Activated effector memory CD4-positive, alpha-beta T cell treated with anti-CD3 and anti-CD28 coated beads, Interleukin-2, amount 50 U/mL, for 16 hours (primary cell): ENCODE measurements around the gene AUH.

Experiments
- DNase-seq: peaks from one replicate; pipeline ENCODE4 v3.0.0-alpha.2; 2020

Gene AUH

DNA sequence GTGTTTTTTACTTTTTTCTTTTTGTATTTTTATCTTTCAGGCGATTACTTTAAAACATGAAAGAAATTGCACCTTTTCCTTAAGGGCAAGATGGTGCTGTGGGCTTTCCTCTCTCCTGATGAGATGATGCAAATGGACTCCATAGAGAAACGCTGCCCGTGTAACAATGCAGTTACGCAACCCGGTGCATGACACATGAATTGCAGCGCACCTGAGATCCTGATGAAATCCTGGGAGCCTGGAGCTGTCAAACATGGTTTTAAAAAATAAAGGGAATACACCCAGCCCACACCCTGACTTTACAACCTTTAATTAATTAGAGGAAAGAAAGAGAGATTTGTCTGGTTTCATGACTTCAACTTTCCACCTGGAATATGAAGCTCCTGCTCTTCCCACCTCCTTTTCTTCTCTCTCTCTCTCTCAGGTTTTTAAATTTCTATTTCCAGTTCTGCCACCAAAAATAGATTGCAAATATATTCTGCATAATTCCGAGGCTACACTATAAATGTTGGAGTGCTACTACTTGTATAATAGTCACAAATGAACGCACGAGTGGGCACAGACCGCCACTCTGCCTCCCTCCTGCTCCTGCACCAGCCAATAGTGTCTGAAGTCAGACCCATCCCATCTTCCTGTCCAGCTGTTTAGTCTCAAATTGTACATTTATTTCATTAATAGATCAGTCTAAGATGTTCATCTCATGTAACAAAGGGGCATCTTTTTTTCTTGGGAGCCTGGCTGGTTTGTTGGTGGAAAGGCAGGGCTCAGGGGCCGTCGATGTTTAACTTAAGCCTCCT lies 179.1 kb downstream of the AUH start:
- DNase-seq, result no peak

GRCh38 chr9:91181541-91181940 lies 180.2 kb downstream of the AUH start:
- DNase-seq, result no peak

DNA sequence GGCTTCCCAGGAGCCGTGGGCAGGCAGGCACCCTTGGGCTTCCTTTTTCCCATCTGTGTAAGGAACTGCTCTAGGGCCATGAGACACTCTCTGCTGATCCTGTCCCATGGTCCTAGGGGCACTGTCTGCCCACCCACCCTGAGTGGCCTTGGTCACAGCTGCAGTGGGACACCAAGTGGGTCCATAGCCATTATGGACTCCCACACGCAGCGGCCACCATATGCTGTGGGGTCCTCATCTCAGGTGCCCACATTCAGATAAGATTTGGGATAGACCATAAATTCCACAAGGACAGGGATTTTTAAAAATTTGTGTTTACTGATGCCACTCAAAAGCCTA lies 180.8 kb downstream of the AUH start:
- no peak for DNase-seq

- DNase-seq, result no peak
These were observed 181.3 kb downstream of the AUH start for GRCh38 chr9:91180240-91180929.

DNA sequence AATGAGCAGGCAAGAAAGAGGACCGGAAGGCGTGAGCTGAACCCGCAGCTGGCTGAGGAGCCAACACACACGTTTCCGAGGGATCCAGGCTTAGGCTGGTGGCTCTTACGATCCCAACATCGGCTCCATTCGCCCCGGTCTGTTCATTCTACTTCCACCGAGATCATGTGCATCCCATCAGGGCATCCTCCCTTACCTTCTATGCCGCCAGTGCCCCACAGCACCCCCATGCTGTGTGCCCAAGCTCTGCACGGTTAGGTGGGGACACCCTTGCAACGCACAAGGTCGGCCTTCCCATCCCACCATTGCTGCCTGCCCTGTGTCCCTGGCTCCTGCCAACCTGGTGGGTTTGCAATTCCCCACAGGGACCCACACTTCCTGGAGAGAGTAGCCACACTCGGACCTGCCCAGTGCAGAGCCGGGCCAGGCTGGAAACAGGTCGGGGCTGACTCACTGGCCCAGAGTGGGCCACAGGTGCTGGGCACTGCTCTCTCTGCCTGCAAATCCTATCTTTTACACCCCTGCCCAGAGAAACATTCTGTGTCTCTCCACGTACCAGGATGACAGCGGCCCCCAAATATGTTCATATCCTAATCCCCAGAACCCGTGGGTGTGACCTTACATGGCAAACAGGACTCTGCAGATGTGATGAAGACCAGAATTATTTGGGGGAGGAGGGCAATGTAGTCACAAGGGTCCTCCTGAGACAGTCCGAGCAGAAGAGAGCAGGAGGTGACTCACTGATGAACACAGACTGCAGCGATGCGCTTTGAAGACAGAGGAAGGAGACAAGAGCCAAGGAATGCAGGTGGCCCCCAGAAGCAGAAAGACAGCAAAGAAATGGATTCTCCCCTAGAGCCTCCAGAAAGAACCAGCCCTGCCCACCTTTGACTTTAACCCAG lies 182.2 kb downstream of the AUH start:
- DNase-seq, result no peak

DNA sequence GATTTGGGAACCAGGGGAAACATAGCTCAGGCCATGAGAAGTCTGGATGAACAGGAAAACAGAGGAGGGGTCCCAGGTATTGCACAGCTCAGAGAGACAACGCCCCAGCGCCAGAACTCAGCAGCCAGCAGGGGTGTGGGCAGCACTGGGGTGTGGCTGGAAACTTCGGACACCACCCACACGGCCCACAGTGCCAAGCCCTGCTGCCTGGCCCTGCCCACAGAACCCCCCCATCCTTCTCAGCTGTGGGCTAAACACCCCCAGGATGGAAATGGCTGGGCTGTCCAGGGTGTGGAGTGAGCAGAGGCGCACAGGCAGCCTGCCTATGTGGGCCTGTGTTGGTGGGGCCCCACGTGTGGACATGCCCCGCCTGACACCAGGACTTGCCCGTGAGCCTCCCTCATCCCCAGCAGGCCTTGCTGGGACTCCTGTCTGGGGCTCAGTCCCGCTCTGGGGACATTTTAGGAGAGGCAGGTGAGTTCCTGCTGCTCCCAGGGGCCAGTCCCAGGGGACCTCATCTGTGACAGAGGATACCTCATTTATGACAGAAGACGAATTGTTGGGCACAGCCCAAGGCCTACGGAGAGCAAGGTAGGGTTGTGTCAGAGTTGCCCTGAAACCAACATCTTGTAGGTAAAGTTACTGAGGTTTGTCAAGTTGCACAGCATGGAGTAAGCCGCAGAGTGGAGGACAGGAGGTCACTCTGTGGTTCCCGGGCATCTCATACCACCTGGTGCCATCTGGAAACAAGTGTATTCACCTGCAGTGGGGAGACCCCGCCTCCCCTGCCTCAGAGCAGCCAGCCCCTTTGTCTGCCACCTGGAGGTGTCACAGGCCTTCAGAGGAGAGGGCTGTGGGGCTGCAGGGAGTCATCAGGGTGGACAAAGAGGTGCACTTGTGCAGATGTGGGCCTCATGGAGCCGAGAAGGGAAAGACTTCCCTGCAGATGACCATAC lies 183.2 kb downstream of the AUH start:
- no peak for DNase-seq

DNA sequence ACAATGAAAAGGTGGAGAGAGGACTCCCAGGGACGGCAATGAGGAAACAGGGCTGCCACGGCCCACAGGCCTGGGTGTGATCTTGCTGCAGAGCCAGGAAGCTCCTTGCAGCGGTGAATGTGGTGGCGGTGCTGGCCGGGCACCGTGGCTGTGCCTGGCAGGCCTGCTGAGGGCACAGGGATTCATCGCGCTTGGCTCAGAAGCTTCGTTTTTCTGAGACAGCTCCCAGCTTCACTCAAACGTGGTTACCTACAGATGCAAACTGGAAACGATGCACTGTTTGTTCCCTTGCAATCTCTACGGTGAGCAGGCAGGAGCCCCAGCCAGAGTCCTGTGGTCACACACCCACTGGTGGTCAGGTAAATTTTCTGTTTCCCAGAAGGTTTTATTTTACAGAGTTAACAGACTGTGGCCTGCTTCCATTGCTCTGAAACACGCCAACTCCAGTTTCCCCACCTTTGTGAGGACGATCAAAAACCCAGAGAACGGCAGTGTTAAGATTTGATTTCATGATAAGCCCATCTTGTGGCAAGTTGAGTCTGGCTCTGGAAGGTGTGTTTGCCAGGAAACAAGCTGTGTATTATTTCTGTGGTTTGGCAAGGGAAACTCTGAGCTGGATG lies 183.9 kb downstream of the AUH start:
- no peak for DNase-seq

DNA sequence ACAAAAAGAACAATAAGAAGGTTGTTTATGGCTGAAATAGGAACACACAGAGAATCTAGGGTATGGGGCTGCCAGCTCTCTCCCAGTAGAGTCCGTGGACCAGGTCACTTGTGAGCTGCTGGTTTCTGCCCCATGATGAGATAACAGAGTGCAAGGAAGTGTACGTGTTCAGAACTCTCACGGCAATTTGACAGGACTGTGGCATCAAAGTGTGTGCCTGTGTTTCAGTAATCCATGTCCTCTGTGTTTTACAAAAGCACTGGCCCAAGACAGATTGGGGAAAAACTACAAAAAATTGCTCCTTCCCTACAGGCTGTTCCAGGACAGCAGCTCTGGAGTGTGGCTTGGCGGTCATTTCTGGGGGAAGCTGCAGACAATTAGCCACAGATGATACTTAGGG lies 184.6 kb downstream of the AUH start:
- DNase-seq, result no peak

DNA sequence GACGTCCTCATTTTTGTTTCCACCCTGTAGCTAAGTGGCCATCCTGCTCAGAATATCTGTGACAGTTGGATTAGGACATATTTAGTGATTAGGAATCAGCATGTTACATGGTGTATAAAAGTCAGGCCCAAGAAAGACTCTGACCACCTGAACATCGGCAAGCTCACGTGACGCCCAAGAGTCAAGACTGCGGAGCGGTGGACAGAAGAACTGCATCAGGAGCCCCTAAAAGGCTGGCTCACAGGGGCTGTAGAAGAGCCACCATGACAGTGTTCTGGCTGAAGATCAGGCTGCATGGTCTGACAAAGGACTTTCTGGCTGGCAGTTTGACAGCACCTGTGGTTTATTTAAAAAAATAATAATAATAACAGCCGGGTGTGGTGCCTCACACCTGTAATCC lies 185.3 kb downstream of the AUH start:
- DNase-seq, result no peak

GRCh38 chr9:91174772-91175171 lies 186.9 kb downstream of the AUH start:
- no peak for DNase-seq

GRCh38 chr9:91172329-91172728 lies 189.4 kb downstream of the AUH start:
- no peak for DNase-seq

DNA sequence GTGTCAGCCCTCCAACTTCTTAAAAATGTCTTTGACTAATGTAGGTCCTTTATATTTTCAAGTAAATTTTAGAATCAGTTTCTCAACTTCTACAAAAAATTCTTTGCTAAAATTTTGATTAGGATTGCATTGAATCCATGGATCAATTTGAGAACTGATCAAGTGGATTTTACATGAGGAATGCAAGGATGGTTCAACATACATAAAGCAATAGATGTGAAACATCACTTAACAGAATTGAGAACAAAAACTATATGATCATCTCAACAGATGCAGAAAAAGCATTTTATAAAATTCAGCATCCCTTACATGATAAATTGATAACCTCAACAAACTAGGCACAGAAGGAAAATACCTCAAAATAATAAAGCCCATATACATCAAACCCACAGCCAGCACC lies 190.8 kb downstream of the AUH start:
- DNase-seq, result no peak

DNA sequence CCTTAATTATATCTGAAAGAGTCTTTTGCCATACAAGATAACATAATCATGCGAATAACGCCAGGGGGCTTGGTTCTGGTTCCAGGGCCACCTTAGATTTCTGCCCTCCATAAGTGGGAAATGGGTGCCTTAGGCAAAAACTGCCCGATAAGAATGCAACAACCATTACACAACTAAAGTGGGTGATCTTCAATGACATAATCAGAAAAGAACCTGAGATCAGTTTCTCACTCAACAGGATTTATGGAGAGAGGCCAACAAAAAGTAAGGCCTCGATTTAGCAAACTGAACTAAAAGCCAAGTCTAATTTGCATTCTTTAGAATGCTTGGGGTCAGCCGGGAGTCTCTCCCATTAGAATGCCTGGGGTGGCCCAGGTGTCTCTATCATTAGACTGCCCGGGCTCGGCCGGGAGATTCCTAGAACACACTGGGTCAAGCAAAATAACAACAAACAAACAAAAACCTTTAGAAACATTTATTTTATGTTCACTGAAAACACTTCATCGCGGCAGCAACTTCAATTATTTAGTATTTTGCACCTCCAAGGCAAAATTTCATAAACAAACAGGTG lies 194.8 kb downstream of the AUH start:
- no peak for DNase-seq

- peak; percentile 81 for DNase-seq
These were observed 196.8 kb downstream of the AUH start for GRCh38 chr9:91164724-91165520.
